GM21576 (cell line): ENCODE data around the gene DOCK10.

Source experiments
- ATAC-seq: cut with Tn5 transposase; IDR thresholded peaks from one replicate; pipeline ENCODE4 v1.9.1; 2021; ENCODE audit warnings: mild to moderate bottlenecking, moderate library complexity; ENCODE audit not compliant: unreplicated experiment

The DOCK10 gene

GRCh38 chr2:224885836-224886547 lies 156.3 kb downstream of the DOCK10 start:
- ATAC-seq, result peak; percentile 67

GRCh38 chr2:224885291-224885690 lies 157.0 kb downstream of the DOCK10 start:
- ATAC-seq, result no peak

DNA sequence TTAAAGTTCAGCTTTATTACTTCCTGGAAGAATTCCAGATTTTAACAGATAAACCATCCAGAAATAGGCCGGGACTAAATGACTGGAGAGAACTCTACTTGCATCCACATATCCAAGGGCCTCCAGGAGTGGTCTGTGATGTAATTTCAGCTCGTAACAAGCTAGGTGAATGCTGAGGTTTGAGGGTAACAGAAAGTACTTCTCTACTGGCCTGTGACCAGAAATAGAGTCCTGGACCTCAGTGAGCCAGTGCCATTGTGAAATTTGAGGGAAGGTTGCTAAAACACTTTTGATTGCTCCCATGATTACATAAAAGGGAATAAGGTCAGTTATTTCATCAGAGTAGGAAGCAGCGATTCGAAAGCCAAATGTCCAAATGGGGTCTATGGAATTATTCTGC lies 158.1 kb downstream of the DOCK10 start:
- ATAC-seq, result no peak

DNA sequence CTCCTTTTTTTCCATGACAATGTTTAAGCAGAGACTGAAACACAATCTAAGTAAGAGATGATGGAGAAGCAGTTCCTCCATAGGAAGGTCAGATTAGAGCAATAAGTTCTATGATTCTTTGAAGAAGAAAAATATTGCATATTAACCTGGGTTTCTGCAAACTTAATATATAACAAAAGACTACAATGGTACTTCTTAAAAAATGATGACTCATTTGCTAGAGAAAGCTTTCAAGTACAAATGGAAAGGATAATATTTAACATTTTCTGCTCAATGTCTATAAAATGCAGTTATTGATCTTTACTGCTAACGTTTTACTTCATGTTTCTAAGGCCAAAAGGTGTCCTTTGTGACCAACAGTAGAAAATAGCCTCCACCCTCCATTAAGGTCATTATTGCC lies 158.6 kb downstream of the DOCK10 start:
- no peak for ATAC-seq

DNA sequence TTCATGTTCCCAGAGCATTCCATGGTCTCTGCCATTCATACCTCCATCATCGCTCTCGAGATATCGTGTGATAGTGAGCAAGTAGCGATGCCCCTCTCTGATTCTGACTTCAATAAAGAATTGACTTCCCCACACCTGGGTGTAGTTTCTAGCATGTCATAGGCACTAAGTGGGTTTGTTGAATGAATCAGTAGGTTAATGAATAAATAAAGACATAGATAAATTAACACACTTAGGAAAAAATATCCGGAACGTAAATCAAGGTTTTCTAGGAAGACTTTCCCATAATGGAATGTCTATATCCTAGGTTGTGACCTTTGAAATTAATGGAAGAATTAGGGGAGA lies 159.1 kb downstream of the DOCK10 start:
- no peak for ATAC-seq

DNA sequence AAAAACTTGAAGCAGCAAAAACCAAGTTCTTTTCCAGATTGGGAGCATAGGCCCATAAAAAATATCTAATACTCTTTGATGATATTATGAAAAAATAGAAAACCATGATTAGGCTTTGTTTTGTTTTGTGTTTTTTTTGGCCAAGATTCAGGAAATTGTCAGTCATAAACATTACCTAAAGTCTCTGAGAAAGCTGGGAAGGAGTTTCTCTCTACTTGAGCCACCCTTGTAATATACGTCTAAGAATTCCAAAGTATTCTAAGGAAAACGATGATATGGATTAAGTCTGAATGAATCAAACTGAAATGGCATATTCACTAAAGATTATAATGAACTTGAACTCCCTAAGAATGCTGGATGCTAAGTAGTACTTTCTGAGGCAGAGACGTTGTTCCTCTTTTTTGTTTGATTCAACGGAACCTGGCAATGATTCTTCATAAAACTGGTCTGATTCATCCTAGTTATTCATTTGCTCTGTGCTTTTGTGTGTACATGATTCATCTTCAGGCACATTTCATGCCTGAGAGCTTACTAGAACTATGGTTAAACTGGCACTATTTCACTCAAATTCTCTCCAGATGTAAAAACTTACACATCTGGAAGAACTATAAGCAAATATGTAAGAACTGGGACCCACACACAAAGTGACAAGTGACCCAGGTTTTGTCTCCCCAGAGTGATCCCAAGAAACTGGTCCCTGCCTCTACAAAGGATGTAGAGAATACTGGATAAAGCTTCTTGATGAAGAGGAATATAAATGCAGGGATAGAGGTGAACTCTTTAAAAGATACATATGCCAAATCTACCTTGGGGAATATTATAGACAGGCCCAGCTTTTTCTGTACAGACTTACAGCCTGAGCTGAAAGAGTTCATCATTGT lies 159.7 kb downstream of the DOCK10 start:
- no peak for ATAC-seq

DNA sequence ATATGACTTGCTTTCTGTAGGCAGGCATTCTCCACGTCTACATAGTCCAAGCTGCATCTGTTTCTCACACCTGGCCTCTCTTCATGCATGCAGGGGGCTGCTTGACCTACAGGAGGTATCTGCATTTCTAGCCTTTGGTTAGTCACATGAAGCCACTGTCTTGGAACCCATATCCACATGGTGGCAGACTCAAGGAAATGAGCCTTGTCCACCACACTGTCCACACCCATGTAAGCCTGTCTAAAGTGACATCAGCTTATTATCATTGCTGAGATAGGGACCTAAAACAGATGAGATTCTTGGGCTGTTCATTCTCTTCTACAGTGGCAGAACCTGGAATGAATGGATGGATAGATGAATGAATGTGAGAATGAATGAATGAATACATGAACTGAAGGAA lies 160.4 kb downstream of the DOCK10 start:
- no peak for ATAC-seq

DNA sequence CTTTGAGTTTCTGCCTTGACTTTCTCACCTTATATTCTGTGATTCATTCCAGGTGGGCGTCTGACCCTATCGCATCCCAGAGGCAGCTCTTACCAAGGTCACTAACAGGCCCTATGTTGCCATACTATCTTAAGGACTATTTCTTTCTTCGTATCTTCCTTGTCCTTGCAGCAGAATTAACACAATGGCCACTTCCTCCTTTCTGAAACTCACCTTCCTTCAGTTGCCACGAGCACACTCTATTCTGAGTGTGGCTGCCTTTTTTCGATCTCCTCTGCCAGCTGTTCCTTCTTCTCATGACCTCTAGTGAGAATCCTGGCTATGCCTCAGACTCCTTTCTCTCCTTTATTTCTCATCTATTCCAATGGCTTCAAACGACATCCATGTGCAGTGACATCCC lies 165.7 kb downstream of the DOCK10 start:
- ATAC-seq, result no peak

- peak; percentile 80 for ATAC-seq
These were observed 166.4 kb downstream of the DOCK10 start for GRCh38 chr2:224875841-224876240.

DNA sequence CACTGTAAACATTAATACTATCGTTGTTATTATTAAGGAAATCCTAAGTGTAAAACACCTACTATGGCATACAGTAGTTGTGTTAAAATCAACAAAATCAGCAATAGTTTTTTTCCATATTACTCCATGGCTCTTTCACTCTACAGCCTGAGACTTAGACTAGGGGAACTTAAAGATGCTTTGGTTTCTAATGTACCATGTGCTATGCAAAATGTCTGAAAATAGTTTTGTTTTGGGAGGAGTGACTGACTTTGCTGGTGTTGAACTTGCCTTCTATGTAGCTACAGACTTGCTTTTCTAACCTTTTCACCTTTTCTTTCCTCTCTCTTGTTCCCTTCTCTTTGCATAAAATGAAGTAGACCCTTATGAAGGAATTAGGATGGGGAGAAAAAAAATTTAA lies 167.1 kb downstream of the DOCK10 start:
- peak; percentile 53 for ATAC-seq

DNA sequence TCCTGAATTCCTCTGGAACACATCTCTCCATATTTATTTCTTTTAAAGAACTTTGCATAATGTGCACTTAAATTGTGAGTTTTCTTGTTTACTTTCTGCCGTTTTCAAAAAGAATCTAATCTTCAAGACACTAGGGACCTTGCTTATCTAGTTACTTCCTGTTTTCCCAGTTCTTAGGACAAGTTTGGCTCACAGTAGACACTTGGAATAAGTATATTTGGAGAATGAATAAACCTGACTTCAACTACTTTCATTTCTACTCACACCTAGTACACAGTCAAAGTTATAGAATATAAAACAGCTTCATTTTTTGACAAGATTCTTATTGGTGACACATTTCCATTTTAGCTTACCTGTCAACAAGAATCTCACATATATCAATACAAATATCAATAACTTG lies 170.5 kb downstream of the DOCK10 start:
- ATAC-seq, result no peak

DNA sequence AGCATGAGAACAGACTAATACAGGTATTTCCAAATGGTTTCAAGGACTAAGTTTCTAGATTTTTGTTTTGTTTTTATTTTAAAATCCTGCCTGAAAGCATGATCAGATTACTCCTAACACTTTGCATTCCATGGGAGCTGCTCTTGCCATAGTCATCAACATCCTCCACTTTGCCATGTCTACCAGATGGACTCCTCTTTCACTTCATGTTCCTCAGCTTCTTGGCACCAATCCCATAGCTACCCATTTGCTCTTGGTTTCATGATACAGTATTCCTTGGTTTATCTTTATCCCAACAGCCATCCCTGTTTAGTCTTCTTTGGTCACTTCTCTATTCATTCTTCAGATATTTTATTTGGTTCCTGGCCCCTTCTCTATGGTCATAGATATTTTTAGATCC lies 171.9 kb downstream of the DOCK10 start:
- no peak for ATAC-seq

GRCh38 chr2:224869601-224870233 lies 172.6 kb downstream of the DOCK10 start:
- ATAC-seq, result no peak

DNA sequence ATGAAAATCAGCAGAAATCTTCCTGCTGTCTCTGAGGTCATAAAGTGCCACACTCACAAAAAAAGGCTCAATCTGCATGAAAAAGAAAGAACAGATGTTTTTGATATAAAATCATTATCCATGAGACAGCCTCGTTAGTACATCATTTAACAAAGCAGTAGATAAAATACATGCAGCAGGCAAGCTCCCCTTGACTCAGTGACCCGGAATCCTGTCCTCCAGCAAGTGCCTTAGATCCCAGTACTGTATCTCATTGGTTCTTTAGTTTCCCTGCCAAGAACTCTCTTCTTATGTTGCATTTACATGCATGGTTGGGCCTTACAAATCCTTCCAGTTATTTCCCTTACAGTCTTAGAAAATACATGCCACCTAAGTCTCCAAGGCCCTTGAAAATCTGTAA lies 177.3 kb downstream of the DOCK10 start:
- no peak for ATAC-seq

- no peak for ATAC-seq
These were observed 181.0 kb downstream of the DOCK10 start for GRCh38 chr2:224861266-224861665.

DNA sequence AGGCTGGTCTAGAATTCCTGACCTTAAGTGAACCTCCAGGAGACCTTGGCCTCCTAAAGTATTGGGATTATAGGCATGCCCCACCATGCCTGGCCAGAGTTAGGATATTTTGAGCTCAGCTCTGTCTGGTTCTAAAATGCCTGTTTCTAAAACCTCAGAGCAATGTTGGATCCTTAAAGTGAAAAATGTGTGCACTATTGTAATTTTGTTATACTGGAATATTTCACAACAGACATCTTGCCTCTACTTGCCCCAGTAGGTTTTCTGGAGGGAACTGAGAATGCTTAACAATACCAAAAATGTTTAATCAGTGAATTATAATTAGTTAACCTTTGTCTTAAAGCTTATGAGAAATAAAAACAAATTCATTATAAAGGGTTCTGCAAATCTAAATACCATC lies 181.5 kb downstream of the DOCK10 start:
- no peak for ATAC-seq

DNA sequence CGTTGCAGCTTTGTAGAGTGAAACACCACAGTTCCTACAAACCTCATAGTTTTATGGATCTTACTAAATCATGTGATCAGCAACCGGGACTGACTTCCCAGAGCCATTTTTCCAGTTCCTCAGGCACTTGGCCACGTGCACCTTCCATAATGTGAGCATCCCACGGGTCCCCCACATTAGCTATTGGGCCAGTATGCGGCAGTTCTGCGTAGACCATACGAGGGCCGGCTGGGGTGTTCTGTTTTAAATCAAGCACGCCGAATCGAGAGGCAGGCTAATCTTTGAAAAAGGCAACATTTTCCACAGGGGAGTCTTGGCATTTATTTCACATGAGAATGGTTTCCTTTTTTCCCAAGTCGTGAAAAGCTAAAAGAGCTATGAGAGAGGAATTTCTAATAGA lies 190.5 kb downstream of the DOCK10 start:
- ATAC-seq, result no peak

DNA sequence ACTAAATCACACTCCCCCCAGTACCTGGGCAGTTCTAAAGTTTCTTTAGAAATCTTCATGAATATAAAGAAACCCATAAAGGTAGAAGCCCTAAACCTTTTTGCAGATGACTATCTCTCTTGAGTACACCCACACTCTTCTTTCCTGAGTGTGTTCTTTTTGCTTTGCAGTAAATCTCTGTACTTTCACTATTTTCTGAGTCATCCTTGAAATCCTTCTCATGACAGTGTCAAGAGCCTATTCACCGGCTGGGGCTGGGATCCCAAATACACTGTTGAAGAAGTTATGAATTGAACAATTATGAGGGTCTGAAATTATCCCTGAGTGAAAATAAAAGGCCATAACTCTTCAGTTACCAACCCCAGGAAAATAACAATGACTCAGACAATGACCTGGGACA lies 192.2 kb downstream of the DOCK10 start:
- no peak for ATAC-seq

DNA sequence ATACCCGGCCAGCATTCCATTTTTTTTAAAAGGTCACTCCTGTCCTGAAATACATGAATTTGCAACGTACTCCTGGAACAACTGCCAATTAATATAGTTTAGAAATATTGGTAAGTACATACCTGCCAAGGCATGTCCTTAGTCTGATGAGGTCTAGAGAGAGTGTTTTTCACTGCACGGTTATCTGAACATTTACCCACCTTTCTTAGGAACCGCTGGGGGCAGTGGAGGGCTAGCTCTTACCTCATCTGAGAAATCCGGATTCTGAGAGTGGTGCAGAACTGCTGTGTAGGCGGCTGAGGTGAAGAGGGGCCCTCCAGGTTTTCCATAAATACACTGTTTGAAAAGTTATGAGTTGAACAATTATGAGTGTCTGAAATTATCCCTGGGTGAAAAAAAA lies 193.0 kb downstream of the DOCK10 start:
- no peak for ATAC-seq

GRCh38 chr2:224847961-224848850 lies 194.1 kb downstream of the DOCK10 start:
- no peak for ATAC-seq

DNA sequence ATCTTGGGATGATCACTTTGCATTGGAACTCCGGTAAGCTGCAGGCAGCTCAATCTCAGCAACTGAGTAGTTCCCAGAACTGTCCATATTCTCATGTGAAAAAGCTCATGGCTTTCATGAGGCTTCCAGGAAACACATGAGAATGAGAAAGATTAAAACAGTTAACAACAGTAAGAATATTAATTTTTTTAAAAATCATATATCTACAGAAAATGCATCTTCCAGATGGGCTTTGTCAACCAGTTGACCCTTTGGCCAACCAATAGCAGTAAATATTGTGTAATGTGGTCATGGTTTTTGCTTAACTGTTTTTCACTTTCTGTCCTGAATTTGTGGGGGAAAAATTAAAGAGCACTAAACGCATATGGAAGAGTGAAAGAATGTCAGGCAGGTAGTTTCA lies 194.9 kb downstream of the DOCK10 start:
- no peak for ATAC-seq
